Cortex of kidney (tissue), 1 donor: ENCODE results near the gene NOX3.
"Not testable (repeated sequence)": the region's sequence is repeated elsewhere in the genome, so short reads cannot be mapped to it uniquely, and the experiment has no call there.

Experiments
- DNase-seq: peaks from one replicate; lab custom pipeline; 2025; lab: John Stamatoyannopoulos, UW

Gene NOX3, protein sequence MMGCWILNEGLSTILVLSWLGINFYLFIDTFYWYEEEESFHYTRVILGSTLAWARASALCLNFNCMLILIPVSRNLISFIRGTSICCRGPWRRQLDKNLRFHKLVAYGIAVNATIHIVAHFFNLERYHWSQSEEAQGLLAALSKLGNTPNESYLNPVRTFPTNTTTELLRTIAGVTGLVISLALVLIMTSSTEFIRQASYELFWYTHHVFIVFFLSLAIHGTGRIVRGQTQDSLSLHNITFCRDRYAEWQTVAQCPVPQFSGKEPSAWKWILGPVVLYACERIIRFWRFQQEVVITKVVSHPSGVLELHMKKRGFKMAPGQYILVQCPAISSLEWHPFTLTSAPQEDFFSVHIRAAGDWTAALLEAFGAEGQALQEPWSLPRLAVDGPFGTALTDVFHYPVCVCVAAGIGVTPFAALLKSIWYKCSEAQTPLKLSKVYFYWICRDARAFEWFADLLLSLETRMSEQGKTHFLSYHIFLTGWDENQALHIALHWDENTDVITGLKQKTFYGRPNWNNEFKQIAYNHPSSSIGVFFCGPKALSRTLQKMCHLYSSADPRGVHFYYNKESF

DNA sequence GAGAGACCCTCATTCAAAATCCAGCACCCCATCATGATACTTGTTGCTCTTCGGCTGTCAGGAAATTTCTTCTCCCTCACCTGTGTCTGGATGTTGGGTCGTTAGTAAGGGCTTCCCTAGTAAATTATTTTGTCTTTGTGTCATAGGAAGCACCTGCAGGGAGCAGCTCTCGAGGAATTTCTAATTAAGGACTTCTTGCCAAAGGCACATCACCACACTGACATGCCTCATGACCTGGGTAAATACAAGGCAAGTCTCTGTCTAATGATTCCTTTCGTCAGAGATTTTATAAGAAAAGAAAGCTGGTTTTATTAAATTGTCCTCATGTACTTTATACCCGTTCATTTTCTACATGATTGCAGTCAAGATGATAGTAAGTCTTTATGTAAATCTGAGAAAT lies at the start of gene NOX3:
NOX3 (minus strand) TSS at position 74 of the 400 bp plus-strand sequence; CDS start at position 35, 39 bp downstream.
- DNase-seq, result no peak

DNA sequence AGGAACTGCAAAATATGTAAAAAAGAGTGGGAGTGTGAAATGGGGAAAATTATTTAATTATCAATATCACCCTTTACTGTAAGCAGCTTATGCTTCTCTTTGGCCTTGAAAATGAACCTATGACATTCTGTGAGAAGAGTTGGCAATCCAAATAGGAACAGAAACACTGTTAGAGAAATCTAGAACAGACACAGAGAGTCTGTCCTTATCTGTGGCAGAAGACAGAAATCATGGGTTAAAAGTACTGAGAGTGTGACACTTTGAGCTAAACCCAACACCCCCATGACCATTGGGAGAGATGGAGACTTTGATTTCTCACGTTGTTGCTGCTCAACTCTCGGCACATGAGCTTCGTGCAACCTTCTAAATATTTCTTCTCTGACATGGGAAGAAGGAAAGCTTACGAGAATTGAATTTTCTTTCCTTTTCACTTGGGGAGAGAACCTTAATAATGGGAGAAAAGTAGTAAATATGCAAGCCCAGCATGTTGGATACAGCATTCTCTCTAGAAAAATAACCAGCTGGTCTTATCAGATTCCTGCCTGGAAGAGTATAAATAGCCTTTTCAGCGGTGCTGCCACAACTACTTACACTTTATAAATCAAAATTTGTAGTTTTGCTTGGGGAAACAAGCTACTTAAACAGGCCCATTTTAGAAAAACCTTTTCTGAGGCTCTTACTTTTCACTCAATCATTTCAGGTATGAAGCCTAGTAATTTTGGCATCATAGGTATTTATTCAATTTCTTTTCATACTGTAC lies 49.4 kb upstream of the NOX3 start:
- DNase-seq, result no peak

DNA sequence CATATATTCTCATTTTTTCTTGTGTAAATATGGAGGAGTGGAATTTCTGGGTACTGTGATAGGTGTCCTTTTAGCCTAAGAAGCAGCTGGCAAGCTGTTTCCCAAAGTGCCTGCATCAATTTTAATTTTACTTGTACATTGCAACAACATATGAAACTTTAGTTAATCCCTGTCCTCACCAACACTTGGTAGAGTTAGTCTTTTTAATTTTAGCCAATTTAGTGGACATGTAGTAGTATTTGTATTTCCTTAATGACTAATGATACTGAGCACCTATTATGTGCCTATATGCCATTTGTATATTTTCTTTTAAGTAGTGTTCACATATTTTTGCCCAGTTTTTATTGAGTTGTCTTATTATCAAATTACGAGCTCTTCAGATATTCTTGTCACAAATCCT lies 46.8 kb upstream of the NOX3 start:
- DNase-seq, result no peak

DNA sequence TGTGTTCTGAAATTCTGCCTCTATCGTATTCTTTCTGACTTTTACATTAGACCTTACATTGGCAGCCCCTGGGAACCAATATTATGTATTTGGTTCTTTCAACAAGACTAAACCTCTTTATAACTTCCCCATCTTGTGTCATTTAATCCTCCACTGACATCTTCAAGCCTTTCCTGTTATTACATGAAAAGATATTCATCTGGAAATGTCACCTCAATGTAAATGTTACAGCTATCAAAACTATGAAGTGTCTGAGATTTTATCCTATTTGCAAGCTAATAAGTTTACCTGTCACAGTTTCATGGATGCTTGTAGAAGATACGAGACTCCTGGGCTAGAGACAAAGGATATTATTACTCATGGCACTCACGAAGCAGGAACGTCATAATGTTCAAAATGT lies 43.9 kb upstream of the NOX3 start:
- DNase-seq, result no peak

DNA sequence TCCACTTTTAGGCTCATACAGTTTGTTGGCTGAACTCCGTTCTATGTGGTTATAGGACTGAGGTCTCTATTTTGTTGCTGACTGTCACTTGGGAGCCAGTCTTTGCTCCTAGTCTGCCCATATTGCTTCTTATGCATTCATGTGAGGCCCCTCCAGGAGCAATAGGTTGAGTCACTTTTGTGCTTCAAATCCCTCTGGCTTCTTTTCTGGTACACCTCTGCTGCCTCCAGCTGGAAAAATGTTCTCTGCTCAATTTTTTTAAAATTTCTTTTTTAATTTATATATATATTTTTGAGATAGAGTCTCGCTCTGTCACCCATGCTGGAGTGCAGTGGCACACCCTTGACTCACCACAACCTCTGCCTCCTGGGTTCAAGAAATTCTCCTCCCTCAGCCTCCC lies 42.7 kb upstream of the NOX3 start:
- DNase-seq, result no peak

DNA sequence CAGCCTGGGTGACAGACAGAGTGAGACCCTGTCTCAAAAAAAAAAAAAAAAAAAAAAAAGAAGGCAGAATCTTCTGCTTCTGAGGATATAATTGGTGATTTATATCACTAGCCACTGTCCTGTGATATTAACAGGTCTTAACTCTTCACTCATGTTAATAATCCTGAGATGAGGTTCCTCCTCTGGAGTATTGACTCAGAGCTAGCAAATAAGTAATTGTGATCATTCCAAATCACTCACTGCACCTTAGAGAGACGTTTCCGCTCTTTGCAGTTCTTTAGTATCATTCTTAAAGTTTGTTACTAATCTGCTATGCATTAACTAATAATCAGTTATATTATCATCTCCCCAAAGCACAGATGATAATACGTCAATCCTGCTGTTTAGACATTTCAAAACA lies 41.6 kb upstream of the NOX3 start:
- DNase-seq, result no peak

DNA sequence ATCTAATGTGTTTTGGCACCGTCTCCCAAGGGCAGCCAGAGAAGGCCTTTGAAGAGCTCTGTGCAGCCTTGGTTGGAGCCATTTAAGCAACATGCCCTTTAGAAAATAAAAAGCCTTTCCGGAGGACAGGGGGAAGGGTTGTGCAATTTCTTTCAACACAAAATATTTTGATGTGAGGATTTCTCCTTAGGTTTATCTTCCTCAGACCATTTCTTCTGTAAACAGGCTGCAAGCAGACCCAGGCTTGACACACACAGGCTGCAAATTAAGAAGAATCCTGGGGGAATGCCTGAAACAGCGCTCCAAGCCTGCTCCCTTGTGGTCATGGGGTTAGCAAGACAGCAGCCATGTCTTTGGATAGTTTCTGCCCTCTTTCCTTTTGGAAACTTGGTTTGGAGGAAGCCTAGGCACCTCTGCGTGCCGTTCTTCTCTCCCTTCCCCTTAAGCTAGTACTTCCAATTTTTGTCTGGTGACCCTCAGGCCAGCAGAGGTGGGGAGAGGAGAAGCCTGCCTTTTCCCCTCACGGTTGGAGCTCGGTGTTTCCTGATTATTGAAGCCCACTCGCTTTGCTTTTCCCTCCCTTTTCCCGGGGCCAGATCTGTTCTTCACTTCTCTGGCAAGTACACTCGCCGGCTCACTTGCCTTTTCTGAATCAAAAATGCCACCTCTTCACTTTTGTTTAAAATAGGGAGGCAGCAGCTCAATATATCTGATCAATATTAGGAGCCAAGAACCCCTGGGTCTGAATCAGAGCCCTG lies 39.6 kb upstream of the NOX3 start:
- DNase-seq, result no peak

DNA sequence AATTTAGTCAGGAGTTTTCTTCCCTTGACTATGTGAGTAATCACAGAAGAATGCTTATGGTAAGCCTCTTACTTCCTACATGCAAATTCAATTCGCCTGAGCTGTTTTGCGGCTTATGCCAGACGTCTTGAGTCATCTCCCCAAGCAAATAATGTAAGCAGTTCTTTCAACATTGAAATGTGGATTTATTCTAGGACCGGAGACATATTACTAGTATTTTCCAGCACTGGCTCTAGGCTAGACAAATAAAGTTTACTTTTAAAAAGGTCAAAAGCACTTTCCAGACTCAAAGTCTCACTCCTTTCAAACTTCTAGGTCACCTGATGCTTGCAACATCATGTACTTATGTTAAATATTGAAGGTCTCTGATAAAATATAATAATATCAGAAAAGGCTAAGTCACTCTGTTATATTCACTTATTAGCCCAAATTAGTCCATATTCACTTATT lies 38.1 kb upstream of the NOX3 start:
- DNase-seq, result no peak

DNA sequence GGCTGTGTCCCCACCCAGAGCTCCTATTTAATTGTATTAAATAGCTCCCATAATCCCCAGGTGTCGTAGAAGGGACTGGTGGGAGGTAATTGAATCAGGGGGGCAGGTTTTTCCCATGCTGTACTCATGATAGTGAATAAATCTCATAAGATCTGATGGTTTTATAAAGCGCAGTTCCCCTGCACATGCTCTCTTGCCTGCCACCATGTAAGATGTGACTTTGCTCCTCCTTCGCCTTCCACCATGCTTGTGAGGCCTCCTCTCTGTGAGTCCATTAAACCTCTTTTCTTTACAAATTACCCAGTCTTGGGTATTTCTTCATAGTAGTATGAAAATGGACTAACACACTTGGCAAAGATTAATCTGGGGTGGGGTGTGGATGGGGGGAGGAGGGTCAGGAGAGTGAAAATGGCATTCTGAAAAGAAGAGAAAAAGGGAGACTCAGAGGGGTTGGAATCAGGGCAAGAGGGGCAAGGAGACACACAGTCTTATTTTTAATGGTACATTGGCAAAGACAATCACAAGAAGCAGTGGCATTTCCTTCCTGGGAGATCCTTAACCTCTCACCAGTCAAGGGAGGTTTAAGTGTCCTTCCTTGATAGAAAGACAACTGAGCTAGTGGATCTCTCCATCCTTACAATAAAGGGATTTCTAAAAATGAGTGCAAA lies 37.5 kb upstream of the NOX3 start:
- DNase-seq, result no peak

DNA sequence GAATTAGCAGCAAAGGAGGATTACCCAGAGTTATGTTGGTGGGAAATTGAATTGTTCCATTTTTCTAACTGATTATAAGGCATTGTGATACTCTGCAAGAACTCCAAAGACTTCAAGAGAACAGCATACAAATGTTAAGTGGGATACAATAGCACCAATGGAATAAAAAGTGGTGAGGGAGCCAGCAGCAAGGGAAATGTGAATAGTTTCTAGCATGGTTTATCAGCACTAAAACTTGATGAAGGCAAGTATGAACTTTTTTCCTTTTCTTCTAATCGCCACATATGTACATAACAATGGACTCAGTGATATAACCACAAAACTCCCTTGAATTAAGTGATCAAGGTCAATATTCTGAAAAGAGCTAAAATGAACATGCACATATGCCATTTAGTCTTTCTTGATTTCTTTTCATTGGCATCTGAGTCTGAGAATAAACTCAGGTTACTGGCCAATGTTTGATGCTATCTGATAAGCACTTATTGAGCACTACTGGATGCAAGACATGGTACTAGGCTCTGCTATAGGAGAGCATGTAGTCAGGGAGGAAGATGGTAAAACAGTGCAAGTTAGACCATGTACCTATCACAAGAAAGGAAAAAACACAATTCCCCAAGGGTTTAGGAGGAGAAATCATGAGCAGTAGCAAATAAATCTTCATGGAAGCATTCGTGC lies 36.6 kb upstream of the NOX3 start:
- DNase-seq, result no peak

DNA sequence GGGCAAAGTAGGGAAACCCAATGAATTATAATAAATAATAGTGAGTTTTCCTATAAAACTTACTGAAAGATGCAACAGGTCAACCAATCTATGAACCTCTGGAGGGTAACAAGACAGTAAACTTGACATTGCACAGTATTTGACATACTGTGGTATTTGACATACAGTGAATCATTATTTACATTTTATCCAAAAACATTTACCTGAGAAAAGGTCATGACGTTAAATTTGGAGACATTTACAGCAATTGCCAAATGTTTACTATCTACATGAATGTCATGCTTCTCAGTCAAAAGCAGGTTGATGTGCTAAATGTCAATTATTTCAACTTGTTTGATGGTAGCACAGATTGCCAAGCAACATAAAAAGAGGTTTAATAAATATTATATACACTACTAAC lies 35.8 kb upstream of the NOX3 start:
- no peak for DNase-seq

DNA sequence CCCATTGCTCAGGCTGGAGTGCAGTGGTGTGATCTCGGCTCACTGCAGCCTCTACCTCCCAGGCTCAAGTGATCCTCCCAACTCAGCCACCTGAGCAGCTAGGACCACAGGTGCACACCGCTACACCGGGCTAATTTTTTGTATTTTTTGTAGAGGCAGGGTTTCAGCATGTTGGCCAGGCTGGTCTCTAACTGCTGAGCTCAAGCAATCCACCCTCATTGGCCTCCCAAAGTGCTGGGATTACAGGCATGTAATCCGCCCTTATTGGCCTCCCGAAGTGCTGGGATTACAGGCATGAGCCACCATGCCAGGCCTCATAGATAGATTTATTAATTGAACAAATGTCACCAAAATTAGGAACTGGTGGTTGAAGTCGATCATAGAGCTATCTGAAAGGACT lies 32.6 kb upstream of the NOX3 start:
- not testable (repeated sequence) for DNase-seq

DNA sequence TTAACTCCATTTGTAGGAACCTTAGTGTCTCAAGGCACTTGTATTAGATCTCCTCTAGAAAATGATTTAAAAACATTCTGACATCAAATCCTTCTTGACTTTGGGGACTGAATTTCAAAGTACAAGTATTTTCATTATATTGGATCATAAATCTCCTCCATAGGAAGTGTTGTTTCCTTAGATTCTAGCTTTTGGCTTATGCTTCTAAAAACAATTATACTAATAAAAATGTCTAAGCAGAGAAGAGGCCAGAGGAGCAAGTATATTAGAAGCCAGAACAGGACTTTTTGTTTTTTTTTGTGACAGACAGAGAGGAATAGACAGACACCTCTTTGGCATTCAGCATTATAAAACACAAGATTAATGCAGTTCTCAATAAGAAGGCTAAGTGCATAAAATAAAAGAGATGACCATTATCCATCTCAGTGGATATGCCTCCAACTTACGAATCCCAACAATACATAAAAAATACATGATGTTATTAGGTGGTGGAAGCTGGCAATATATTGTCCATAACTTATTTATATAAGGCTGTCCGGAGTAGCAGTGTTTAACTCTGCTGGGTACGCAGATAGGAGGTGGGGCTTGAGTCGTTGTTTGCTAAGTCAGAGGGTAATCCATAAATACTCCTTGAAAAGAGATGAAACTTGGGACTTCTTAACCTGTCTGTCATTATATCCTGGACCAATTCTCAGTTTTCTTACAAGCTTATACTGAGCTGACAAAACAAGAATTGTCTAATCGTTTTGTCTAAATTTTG lies 31.9 kb upstream of the NOX3 start:
- no peak for DNase-seq

DNA sequence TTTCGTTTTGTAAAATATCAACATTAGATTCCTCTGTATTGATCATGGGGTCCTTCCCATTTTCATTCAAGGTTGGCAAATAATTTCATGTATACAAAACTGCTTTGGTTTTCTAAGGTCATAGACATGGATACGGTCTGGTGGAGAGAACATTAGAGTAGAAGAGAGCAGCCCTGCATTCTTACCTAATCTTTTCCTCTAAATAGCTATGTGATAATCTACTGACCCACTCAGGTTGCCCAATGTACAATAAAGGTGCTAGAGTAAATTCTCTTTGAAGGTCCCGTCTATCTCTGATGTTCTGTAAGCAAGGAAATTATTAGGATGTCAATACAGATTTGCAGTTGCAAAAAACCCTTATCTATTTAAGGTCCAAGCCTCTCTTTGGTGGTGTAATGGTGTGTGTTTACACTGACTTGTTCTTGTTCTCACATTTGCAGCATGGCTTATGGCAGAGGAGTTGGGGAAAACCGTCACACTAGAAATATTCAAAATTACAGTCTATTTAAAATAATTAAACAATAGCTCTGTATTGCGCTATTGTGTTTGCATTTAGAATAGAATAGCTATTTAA lies 31.2 kb upstream of the NOX3 start:
- no peak for DNase-seq

DNA sequence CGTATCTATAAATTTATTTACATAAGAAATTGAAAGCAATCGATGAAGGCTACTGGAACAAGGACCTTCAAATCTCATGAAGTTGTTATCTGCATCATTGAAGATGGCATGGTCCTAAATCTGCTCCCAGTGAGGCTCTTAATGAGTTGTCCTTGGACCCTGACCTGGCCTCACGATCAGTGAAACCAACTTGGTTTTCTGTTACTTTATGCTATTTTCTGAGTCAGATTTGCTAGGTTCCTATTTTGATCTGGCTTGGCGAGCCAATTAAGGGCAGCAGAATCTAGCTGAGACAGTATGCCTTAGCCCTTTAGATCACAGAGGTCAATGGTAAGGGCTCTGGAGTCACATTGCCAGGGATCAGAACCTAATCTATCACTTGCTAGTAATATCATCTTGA lies 30.1 kb upstream of the NOX3 start:
- no peak for DNase-seq

DNA sequence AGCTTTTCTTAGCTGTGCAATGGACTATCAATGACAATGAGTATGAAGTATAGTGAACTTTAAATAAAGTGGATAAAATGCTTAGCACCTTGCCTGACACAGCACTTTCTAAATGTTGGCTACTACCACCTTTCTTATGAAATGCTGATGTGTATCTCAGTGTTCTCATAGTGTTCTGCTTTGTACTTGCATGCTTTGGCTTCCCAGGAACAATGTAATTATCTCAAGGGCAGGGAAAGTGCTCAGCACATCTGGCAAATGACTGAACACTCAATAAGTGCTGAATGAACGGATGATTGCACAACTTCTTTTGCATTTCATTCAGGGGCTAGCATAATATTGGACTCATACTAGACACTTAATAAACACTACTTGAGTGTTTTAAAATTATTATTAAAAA lies 28.2 kb upstream of the NOX3 start:
- DNase-seq, result no peak

DNA sequence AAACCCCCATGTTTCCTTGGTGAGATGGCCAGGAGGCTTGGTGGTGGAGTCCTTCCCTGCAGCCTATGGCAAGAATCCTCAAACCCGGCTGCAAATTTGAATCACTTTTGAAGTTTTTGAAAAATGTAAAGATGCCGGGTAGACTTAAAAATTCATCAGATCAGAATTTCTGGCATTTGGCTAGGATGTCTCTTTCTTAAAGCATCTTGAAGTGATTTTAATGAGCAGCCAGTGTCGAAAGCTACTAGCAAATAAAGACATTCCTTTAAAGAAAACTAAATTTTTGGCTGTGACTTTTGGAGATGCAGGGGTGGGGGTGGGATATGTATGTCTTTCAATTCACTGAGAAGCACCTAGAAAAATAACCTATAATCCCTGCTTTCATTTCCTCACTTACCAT lies 25.6 kb upstream of the NOX3 start:
- no peak for DNase-seq

DNA sequence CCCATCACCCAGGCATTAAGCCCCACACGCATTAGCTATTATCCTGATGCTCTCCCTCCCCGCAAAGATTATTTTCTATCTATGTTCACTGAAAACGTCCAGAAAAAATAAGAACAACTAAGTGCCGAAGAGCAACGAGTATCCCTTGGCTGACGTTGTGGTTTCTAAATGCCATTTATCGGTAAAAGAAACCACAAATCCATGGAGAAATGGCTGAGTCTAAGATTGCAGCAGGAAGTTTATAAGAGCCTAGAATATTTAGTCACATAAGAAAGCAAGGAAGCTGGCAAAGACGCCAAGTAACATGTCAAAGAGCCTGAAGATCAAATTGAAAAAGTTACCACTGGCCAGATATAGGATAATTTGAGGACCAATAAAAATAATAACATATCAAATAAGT lies 18.1 kb upstream of the NOX3 start:
- DNase-seq, result no peak

DNA sequence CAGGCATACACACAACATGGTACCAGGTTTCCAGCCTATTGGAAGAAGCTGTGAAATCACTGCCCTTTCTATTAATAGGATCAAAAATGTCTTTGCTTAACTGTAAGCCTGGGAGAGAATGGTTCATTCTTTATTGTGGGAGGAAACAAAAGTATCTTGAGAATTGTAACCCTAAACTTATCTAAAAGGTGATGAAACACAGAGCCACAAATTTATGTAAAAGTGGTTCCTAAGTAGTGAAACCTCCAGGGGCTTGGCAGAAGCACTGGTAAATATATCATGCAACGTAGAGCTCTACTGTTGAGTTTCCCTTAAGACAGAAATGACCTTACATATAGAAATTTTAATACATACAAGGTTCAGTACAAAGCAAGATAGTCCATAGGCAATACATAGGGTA lies 17.2 kb upstream of the NOX3 start:
- no peak for DNase-seq

DNA sequence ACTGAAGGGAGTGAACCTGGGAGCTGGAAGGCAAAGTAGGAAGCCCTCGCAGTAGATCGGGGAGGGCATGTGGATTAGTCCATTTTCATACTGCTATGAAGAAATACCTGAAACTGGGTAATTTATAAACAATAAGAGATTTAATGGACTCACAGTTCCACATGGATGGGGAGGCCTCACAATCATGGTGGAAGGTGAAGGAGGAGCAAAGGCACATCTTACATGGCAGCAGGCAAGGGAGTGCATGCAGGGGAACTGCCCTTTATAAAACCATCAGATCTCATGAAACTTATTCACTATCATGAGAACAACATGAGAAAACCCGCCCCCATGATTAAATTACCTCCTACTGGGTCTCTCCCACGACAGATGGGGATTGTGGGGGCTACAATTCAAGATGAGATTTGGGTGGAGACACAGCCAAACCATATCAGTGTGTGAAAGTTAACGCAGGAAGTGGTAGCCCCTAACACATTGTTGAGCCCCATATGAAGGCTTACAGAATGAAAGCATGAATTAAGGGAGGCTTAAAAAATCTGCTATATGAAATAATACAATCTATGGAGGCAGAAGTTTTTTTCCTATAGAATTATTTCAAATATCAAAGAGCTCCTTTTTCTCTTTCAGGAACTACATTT lies 15.5 kb upstream of the NOX3 start:
- not testable (repeated sequence) for DNase-seq
